GM18511 (cell line): Measurements from ENCODE around the gene WIPI1.
"Not testable (repeated sequence)": the region's sequence is repeated elsewhere in the genome, so short reads cannot be mapped to it uniquely, and the experiment has no call there.

Experiments
- ATAC-seq: cut with Tn5 transposase; IDR thresholded peaks from one replicate; pipeline ENCODE4 v1.9.1; 2021; ENCODE audit warnings: mild to moderate bottlenecking, moderate library complexity; ENCODE audit not compliant: unreplicated experiment

WIPI1 gene

DNA sequence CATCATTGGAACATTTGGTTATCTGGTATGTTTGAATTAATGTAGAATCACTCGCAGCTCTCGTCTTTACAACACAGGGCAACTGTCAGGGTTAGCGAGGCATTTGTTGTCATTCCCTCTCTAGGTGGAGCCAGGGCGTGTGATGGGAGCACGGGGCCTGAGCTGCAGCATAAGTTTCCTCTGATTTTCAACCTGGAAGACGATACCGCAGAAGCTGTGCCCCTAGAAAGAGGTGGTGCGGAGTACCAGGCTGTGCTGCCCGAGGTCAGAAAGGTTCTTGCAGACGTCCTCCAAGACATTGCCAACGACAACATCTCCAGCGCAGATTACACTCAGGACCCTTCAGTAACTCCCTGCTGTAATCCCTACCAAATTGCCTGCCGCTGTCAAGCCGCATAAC, 37.2 kb downstream of the WIPI1 start:
- ATAC-seq, result no peak

DNA sequence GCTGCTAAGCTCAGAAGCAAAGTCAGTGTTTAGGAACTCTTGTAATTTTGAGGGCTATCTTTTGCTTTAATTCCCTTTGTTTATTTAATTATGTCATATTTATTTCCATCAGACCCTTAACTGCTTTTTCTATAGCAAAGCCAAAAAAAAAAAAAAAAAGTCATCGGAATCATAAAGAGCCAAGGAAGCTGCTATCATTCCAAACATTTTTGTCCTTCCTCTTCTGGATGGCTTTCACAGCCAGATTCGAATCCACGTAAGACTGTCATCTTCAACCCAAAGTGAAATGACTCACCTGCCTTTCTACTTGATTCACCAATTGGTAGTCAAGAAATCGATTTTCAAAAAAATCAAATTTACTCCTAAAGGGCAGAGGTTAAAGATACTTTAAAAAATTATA, 38.4 kb downstream of the WIPI1 start:
- no peak for ATAC-seq

DNA sequence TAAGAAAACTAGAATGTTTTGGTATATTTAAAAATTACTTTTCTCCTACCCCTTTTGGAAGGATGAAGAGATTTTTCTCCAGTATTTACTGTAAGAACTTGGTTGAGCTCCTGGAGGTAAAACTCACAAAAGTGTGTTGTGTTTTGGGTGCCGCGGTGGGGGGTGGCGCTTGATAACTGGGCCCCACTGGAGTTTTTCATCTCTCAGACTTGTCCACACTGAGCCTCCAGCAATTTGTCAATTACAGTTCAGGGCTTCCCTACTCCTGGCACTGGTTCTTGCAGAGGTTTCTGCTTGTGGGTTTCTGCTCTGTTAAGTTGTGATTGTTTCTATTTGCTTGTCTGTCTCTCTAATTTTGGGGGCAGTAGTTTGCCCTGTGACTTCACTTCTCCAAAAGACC, 40.0 kb downstream of the WIPI1 start:
- no peak for ATAC-seq

DNA sequence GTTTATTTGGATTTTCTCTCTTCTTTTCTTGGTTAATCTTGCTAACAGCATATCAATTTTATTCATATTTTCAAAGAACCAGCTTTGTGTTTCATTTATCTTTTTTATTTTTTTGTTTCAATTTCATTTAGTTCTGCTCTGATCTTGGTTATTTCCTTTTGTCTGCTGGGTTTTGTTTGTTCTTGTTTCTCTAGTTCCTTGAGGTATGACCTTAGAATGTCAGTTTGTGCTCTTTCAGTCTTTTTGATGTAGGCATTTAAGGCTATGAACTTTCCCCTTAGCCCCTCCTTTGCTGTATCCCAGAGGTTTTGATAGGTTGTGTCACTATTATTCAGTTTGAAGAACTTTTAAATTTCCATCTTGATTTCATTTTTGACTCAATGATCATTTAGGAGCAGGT, 42.4 kb downstream of the WIPI1 start:
- ATAC-seq, result not testable (repeated sequence)

DNA sequence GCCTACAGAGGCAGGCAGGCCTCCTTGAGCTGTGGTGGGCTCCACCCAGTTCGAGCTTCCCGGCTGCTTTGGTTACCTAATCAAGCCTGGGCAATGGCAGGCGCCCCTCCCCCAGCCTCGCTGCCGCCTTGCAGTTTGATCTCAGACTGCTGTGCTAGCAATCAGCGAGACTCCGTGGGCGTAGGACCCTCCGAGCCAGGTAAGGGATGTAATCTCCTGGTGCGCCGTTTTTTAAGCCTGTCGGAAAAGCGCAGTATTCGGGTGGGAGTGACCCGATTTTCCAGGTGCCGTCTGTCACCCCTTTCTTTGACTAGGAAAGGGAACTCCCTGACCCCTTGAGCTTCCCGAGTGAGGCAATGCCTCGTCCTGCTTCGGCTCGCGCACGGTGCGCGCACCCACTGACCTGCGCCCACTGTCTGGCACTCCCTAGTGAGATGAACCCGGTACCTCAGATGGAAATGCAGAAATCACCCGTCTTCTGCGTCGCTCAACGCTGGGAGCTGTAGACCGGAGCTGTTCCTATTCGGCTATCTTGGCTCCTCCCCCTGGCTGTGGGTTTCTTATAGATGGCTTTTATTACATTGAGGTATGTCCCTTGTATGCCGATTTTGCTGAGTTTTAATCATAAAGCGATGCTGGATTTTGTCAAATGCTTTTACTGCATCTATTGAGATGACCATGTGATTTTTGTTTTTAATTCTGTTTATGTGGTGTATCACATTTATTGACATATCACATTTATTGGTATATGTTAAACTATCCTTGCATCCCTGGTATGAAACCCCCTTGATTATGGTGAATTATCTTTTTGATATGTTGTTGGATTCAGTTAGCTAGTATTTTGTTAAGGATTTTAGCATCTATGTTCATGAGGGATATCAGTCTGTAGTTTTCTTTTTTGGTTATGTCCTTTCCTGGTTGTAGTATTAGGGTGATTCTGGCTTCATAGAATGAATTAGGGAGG, 43.4 kb downstream of the WIPI1 start:
- not testable (repeated sequence) for ATAC-seq

DNA sequence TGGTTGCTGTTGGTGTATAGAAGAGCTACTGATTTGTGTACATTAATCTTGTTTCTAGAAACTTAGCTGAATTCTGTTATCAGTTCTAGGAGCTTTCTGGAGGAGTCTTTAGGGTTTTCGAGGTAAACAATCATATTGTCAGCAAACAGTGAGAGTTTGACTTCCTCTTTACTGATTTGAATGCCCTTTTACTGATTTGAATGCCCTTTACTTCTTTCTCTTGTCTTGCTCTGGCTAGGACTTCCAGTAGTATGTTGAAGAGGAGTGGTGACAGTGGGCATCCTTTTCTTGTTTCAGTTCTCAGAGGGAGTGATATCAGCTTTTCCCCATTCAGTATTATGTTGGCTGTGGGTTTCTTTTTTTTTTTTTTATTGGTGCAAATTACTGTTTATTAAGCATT, 49.6 kb downstream of the WIPI1 start:
- not testable (repeated sequence) for ATAC-seq

DNA sequence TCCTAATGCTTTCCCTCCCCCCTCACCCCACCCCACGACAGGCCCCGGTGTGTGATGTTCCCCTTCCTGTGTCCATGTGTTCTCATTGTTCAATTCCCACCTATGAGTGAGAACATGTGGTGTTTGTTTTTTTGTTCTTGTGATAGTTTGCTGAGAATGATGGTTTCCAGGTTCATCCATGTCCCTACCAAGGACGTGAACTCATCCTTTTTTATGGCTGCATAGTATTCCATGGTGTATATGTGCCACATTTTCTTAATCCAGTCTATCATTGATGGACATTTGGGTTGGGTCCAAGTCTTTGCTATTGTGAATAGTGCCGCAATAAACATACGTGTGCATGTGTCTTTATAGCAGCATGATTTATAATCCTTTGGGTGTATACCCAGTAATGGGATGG, 53.5 kb downstream of the WIPI1 start:
- not testable (repeated sequence) for ATAC-seq

DNA sequence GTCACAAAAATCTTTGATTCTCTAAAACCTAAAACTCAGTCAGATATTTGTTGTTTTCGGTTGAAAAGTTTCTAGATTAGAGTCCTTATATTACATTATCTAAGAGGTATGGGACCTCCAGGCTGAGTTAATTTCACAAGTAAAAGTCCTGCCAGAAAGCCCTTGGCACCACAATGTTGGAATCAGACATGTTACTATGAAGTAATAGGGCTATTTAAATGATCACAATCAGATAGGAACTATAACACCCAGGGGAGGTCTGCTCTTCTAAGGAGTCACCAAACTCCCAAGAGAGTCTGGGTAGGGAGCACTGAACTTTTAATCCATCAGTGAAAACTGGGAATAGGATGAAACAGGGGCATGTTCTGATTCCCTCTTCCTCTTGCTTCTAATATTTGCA, 54.2 kb downstream of the WIPI1 start:
- no peak for ATAC-seq

DNA sequence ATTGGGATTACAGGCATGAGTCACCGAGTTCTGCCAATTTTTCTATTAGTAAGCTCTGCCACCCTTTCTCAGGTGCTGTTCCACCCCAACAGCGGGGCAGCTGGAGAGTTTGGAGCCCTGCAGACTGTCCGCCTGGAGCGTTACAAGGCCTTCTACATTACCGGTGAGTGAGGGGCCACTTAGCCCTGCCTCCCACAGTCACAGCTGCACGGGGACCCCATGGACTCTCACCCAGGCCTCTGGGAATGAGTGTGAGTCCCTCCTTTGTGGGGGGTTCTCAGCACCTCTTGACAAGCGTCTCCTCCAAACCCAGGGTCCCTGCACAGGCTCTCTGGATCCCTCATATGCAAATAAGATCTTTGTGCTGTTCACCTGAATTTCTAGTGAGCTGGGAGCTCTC, 56.0 kb downstream of the WIPI1 start:
- no peak for ATAC-seq

DNA sequence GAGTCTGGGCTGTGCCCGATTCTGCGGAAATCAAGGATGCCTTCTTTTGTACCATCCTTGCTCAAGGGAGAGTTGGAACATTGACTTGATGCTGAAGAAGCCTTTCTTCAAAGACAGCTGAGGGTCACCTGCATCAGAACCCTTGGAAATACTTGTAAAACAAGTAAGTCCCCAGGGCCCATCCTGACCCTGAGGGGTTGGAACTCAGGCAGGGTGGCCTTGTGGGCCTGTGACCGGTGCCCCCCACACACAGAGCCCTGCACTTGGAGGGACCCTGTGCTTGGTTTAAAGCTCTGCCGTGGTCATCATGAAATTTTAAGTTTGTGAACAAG, 56.9 kb downstream of the WIPI1 start:
- ATAC-seq, result no peak

DNA sequence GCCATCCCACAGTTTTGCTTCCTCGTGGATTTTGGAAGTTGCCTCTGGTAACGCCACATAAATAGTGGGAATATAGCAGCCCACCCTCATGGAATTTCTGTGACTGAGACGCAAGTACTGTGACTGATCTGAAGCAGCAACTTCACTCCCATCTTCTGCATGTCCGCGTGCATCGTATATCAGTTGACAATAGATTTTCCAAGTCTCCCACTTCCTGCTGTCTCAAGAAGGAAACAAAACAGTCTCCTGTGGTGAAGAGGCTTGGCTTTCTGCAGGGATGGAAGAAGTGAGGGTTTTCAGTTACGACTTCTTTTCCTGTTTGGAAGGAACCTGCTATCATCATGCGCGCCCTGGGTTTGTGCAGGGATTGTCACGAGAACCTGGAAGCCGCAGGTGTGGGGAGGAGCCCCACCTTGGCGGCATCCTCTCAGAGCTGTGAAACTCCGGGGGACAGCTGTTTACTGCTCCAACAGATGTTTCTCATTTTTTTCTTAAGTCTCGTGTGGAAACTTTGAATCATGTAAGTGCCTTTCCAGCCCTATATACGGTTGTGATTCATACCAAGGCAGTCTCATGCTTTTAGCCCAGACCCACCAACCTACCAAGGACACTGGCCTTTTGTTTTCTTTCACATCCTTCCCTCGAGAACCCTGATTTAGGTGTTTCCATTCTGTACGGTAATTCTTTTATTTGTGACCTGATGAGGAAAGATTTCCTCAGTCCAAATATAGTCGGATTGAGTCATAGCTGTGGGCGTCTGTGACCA, 57.5 kb downstream of the WIPI1 start:
- ATAC-seq, result no peak

DNA sequence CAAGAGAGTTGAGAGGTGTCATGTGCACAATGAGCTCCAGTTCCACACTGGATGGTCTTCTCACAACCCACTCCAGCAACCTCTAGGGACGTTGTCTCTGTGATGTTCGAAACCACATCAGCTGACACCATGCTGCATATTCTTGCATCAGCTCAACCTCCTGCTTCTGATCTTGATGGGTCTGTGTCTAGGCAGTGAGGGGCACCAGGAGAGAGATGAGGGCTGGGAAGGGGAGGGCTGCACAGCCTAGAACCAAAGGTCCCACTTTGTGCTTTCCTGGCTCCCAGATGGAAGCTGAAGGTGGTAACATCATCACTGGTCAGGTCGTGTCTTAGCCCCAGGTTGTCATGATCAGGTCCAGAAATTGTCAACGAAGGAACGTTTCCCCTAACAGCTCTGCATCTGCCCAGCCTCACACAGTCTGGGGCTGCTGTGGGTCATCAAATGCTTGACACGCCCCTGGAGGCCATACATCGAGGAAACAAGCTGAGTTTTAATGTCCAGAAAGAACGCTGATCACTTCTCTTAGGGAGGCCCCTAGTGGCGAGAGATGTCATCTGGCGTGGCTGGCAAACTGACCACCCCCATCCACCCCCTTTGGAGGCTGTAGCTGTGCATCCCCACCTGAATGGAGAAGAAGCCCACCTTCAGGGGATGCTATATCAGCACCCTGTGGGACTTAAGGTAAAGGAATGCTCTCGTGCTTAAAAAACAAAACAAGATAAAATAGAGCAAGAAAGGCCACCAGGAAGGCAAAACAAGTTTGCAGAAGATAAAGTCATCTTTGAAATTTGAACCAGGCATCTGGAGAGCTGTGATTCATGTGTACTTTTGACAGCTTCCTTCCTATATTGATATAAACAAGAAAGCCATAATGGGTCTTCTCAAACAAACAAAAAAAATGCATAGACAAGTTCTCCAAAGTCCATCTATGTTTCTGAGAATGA, 58.3 kb downstream of the WIPI1 start:
- ATAC-seq, result peak; percentile 94

DNA sequence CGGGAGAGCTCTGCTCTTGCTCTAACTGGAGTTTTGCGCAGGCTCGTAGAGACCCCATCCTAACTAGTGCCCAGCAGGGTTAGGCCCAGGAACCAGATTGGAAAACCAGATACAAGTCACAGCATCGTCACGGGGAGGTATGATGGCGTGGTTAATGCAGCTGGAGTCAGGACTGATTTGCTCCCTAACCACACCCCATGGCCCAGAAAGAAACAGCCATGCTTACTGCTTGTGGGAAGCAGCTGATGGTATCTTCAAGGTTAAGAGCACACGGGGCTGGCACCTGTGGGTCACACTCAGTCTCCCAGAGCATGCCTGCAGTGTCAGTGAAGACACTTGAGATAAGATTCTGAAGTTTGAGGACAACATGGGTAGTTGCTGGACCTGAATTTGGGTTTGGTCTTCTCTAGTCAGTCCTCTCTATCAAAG, 60.2 kb downstream of the WIPI1 start:
- no peak for ATAC-seq

DNA sequence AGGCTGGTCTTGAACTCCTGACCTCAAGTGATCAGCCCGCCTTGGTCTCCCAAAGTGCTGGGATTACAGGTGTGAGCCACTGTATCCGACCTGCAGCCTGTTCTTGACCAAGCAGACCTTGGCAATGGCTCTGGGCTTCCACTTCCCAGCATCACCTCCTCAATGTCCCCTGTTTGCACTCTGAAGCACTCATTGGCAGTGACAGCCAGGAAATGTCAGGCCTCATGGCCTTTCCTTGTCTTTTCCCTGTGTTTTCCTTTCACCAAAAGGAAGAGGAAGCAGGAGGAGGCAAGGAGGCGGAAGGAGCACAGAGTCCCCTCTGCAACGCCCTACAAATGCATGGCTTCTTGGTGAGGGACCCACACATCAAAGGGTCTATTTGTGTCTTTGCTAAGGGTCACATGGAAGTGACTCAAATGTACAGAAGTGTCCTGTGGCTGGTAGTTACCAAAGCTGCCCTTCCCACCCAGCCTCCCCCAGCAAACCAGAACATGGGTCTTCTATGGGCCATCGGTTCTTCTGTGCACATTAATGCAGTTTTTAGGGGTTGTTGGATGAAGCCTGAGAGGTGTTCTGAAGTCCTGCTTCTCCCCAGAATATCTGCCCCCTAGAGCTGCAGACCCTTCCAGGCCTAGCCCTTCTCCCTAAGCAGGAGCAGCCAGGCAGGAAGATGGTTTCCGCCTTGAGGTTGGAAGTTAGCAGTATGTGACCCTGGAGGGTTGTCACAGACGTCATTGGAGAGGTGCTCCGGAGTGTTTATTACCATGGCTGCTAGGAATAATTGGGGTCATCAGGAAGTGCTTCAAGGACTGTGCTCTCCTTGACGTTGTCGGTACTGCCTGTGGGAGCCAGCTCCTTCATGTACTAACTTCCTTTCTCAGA, 60.8 kb downstream of the WIPI1 start:
- no peak for ATAC-seq

DNA sequence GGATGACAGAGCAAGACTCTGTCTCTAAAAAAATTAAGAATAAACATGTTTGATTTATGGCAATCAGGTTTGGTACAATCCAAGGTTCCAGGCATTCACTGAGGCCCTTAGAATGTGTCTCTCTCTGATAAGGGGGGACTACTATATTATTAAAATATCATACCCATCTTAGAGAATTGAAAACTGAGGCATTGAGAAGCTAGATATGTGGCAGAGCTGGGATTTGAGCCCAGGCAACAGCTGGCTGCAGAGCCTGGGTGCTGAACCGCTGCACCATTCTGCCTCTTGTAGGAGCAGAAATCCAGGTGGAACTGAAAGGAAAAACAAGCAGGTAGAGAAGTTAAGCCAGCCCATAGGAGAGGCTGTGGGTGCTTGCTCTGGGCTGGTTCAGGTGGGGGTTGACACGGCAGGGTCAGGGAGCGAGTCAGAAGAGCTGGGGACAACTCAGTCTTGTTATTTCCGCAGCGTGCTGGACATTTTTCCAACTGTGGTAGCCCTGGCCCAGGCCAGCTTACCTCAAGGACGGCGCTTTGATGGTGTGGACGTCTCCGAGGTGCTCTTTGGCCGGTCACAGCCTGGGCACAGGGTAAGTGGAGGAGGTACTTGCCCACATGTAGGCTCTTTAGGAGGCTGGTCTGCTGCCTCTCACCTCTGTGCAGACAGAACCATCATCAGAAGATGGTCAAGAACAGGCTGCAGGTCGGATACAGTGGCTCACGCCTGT, 62.5 kb downstream of the WIPI1 start:
- no peak for ATAC-seq

DNA sequence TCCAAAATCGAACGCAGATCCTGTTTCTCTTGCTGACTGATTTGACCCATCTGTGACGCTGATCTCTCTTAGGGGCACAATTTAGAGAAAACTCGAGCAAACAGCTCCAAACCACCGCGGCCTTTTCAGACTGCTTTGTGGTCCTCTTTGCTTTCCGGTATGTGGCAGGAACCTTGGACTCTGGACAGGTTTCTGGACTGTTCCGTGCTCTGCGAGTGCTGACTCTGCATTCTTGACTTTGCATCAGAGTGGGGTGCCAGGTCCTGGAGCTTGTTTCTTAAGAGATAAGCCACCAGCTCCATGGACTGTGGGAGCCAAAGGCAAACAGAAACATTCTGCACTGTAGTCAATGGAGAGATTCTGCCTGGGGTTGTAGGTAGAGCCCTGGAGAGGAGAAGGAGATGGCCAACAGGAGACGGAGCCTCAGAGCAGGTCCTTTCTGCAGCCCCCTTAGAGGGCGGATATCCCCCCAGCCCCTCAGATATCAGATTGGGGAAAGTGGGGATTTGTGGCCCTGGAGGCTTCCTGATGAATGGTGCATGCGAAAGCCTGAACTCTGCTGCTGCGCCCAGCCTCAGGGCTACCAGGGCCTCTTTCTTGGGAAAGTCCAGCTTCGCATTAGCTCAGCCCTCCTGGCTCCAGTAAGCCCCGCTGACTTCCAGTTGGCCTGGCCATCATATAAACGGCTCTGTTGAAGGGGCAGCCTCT, 65.6 kb downstream of the WIPI1 start:
- ATAC-seq, result no peak

DNA sequence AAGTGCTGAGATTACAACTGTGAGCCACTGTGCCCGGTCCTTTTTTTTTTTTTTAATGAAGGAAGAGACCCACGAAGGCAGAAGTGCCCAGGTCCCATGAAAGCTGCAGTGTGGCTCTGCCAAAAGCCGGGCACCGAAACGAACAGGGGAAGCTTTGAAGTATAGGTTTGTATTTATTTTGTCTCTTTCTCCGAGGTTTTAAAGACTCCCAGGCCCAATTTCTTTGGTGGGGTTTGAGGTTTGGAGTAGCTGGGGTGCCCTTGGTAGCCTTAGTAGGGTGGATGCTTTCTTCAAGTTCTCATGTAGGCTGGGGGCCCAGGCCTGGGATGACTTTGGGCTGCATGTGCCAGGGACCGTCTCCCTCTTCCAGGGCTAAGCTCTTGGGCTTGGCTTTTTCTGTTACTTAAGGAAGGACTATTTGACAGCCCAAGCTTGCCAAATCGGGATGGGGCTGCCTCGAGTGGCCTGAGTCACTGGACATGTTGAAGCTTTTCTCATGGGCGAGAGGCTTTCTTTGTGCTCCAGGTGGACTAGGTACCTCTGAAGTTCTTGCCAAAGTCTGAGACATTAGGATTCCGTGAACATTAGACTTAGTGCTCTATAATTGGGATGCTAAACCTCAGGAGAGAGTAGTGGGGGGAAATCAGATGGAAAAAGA, 66.3 kb downstream of the WIPI1 start:
- no peak for ATAC-seq

DNA sequence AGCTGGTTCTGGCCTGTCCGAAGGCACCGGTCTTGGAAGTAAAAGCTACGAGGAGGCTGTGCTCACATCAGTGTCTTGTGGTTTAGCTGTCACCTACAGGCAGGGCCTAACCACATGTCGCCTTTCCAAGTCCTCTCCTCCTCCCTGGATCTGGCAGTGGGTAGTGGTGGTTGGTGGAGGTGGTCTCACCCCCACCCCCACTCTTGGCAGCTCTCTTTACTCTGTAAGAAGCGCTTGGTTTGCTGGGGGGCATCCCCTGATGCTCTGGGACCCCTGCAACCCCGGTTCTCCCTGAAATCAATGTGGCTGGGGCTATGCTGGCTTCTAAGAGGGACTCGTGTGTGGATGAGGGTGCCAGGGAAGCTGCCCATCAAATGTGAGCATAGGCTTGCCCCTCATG, 68.3 kb downstream of the WIPI1 start:
- ATAC-seq, result no peak
